GM23338 (cell line): ENCODE data around the gene TNNC1. TPM values are rescaled to one million over a fixed set of nuclear protein-coding genes. Genes with fewer than 3 reads are reported as not detected.

Source experiments
- ATAC-seq: fragments of 200-7000 bp; cut with Tn5 transposase; 3 replicates; pipeline ENCODE4 v1.9.1; 2020
- DNase-seq: peaks from one replicate; pipeline ENCODE4 v3.0.0-alpha.2; 2015; ENCODE audit warnings: low spot score
- H2AFZ ChIP-seq: fragments of 200-600 bp; sonication (generic); 2 replicates; pipeline ENCODE4 v1.8.0; 2016; ENCODE audit warnings: antibody characterized with exemption, mild to moderate bottlenecking, moderate library complexity
- H3F3A ChIP-seq: fragments of 200-600 bp; sonication (generic); replicated peaks from 2 replicates; pipeline ENCODE4 v1.8.0; 2017; ENCODE audit warnings: antibody characterized with exemption, mixed run types, low read depth
- H3K27ac ChIP-seq: fragments of 200-600 bp; sonication (generic); 2 replicates; pipeline ENCODE4 v1.6.1; 2016; ENCODE audit warnings: low read depth
- H3K27me3 ChIP-seq: fragments of 200-600 bp; sonication (generic); 2 replicates; pipeline ENCODE4 v1.8.0; 2016; ENCODE audit warnings: mild to moderate bottlenecking, mixed run types, moderate library complexity; ENCODE audit not compliant: insufficient read depth
- H3K36me3 ChIP-seq: fragments of 200-600 bp; sonication (generic); 2 replicates; pipeline ENCODE4 v1.8.0; 2016; ENCODE audit warnings: mild to moderate bottlenecking; ENCODE audit not compliant: insufficient read depth
- H3K4me1 ChIP-seq: fragments of 200-600 bp; sonication (generic); 2 replicates; pipeline ENCODE4 v1.8.0; 2016; ENCODE audit warnings: mild to moderate bottlenecking, moderate library complexity; ENCODE audit not compliant: insufficient read depth
- H3K4me2 ChIP-seq: fragments of 200-600 bp; sonication (generic); 2 replicates; pipeline ENCODE4 v1.7.1; 2017; ENCODE audit warnings: mixed run types
- H3K4me3 ChIP-seq: fragments of 200-600 bp; sonication (generic); 2 replicates; pipeline ENCODE4 v1.6.1; 2016; ENCODE audit warnings: mixed run types
- H3K79me2 ChIP-seq: fragments of 200-600 bp; sonication (generic); replicated peaks from 2 replicates; pipeline ENCODE4 v1.8.0; 2017; ENCODE audit warnings: mild to moderate bottlenecking; ENCODE audit not compliant: insufficient read depth
- H3K9me2 ChIP-seq: fragments of 200-600 bp; sonication (generic); 2 replicates; pipeline ENCODE4 v1.8.0; 2017; ENCODE audit not compliant: insufficient read depth
- H4K20me1 ChIP-seq: fragments of 200-600 bp; sonication (generic); replicated peaks from 2 replicates; pipeline ENCODE4 v1.8.0; 2017; ENCODE audit warnings: mild to moderate bottlenecking; ENCODE audit not compliant: insufficient read depth
- H3K27ac Mint-ChIP-seq: 2 replicates; pipeline ENCODE4 v1.8.0; 2020; ENCODE audit warnings: inconsistent platforms, mild to moderate bottlenecking, moderate library complexity, mixed read lengths
- H3K27me3 Mint-ChIP-seq: 3 replicates; pipeline ENCODE4 v1.8.0; 2022; ENCODE audit warnings: low read depth, mild to moderate bottlenecking, moderate library complexity, mixed read lengths, inconsistent platforms; ENCODE audit not compliant: insufficient read depth, poor library complexity
- H3K36me3 Mint-ChIP-seq: 3 replicates; pipeline ENCODE4 v1.8.0; 2021; ENCODE audit warnings: low read depth, mild to moderate bottlenecking, inconsistent platforms, moderate library complexity, mixed read lengths
- H3K4me1 Mint-ChIP-seq: 3 replicates; pipeline ENCODE4 v1.8.0; 2020; ENCODE audit warnings: mild to moderate bottlenecking, inconsistent platforms, mixed read lengths
- H3K4me3 Mint-ChIP-seq: 3 replicates; pipeline ENCODE4 v1.8.0; 2021; ENCODE audit warnings: moderate library complexity, mild to moderate bottlenecking, inconsistent platforms, mixed read lengths
- H3K9me3 Mint-ChIP-seq: 3 replicates; pipeline ENCODE4 v1.8.0; 2020; ENCODE audit warnings: moderate library complexity, mild to moderate bottlenecking, inconsistent platforms, mixed read lengths
- CREB1 ChIP-seq: fragments of 250-450 bp; sonication (Bioruptor Pico); IDR thresholded peaks from 2 replicates; pipeline ENCODE4 v1.5.0; 2020; ENCODE audit warnings: low read depth, mild to moderate bottlenecking, moderate library complexity
- EZH2 ChIP-seq: fragments of 200-600 bp; sonication (generic); IDR thresholded peaks from one replicate; pipeline ENCODE4 v1.8.0; 2017; ENCODE audit warnings: antibody characterized with exemption, mild to moderate bottlenecking, low read depth; ENCODE audit not compliant: unreplicated experiment
- EZH2phosphoT487 ChIP-seq: fragments of 200-600 bp; sonication (generic); IDR thresholded peaks from one replicate; pipeline ENCODE4 v1.8.1; 2018; ENCODE audit warnings: antibody characterized with exemption; ENCODE audit not compliant: unreplicated experiment
- JUNB ChIP-seq: IDR thresholded peaks from one replicate; pipeline ENCODE4 v1.6.1; 2016; ENCODE audit warnings: antibody characterized with exemption; ENCODE audit not compliant: unreplicated experiment
- NANOG ChIP-seq: IDR thresholded peaks from 2 replicates; pipeline ENCODE4 v1.6.1; 2016; ENCODE audit warnings: antibody characterized with exemption, borderline replicate concordance
- POLR2AphosphoS5 ChIP-seq: IDR thresholded peaks from 2 replicates; pipeline ENCODE4 v1.6.1; 2016; ENCODE audit warnings: antibody characterized with exemption, low read depth
- REST ChIP-seq: IDR thresholded peaks from one replicate; pipeline ENCODE4 v1.6.1; 2018; ENCODE audit warnings: antibody characterized with exemption; ENCODE audit not compliant: unreplicated experiment
- STAT1 ChIP-seq: IDR thresholded peaks from one replicate; pipeline ENCODE4 v1.6.1; 2016; ENCODE audit warnings: antibody characterized with exemption; ENCODE audit not compliant: unreplicated experiment
- ZNF114 ChIP-seq: fragments of 250-450 bp; sonication (Bioruptor Pico); IDR thresholded peaks from 2 replicates; pipeline ENCODE4 v1.5.0; 2020; ENCODE audit warnings: mild to moderate bottlenecking, moderate library complexity
- ZNF331 ChIP-seq: fragments of 250-450 bp; sonication (Bioruptor Pico); IDR thresholded peaks from 2 replicates; pipeline ENCODE4 v1.5.0; 2020; ENCODE audit warnings: low read depth, mild to moderate bottlenecking, moderate library complexity
- polyA plus RNA-seq: library from polyadenylated mRNA; unstranded; fragments of >200 nt; fragmentation: Nextera tagmentation; extraction: Ambion mirVana; gene quantifications from 2 replicates; pipeline ENCODE4 v1.2.1, GENCODE V29; 2016
- total RNA-seq: library from RNA; depleted of rRNA; stranded (reverse); fragments of >200 nt; shearing (Covaris generic); gene quantifications from 2 replicates; pipeline ENCODE4 v1.2.3, GENCODE V29; 2014
- TF ChIP-seq, protein P1 (sequence below), 2 experiments: fragments of 200-600 bp in 1 of 2; sonication (generic) in 1 of 2; conservative IDR thresholded peaks; 2 replicates each; pipeline versions ENCODE4 v1.5.1 to v1.6.1; 2016 to 2017; ENCODE audit warnings: antibody characterized with exemption in 2 of 2, low read depth in 2 of 2, mild to moderate bottlenecking in 2 of 2, moderate library complexity in 1 of 2
- TF ChIP-seq, protein P2 (sequence below): IDR thresholded peaks from 2 replicates; pipeline ENCODE4 v1.6.1; 2016; ENCODE audit warnings: antibody characterized with exemption

TNNC1 gene
- total and polyA plus RNA-seq, 2 experiments from 2014 or later: 6.5 to 6.9 TPM

DNA sequence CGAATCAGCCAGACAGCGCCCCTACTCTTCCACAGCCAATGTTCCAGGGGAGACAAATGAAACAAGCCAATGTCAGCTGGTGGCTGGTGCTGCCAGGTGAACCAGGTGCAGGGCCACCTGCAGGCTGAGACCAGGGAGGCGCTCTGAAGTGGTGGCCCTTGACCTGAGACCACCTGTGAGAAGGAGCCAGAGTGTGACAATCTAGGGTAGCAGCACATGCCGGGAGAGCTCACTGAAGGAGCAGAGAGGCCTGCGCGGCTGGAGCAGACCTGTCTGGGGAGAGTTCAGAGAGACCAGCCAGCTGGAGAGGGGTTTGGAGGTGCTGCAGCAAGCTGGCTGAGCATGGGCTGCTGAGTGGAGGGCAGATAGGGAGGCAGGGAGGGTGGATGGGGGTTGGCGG lies 40.6 kb upstream of the TNNC1 start:
- peaks cover 8% of the 10 kb centered on the region; the same call in 2 of the 3 replicates for H3K4me1 Mint-ChIP-seq
- H3K27me3 Mint-ChIP-seq: peaks cover 12% of the 10 kb centered on the region
- TF ChIP-seq, protein P1, sequence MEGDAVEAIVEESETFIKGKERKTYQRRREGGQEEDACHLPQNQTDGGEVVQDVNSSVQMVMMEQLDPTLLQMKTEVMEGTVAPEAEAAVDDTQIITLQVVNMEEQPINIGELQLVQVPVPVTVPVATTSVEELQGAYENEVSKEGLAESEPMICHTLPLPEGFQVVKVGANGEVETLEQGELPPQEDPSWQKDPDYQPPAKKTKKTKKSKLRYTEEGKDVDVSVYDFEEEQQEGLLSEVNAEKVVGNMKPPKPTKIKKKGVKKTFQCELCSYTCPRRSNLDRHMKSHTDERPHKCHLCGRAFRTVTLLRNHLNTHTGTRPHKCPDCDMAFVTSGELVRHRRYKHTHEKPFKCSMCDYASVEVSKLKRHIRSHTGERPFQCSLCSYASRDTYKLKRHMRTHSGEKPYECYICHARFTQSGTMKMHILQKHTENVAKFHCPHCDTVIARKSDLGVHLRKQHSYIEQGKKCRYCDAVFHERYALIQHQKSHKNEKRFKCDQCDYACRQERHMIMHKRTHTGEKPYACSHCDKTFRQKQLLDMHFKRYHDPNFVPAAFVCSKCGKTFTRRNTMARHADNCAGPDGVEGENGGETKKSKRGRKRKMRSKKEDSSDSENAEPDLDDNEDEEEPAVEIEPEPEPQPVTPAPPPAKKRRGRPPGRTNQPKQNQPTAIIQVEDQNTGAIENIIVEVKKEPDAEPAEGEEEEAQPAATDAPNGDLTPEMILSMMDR (conservative IDR thresholded peaks at IDR 0.05; ENCODE audit: low read depth in 2 of 2): peak; percentile 20 to 24; a peak in 2 of 4 replicates
- 0 out of 2 replicates have a peak, but pooled peaks have one; percentile 20 for TF ChIP-seq POLR2AphosphoS5
- no peak for TF ChIP-seq REST
- no peak overlapping the region for H3K4me3 Mint-ChIP-seq
- H3K36me3 ChIP-seq: no peaks in the 10 kb centered on the region
- peaks cover 24% of the 10 kb centered on the region for H3K36me3 Mint-ChIP-seq
- H2AFZ ChIP-seq: no peak overlapping the region
- H3K4me2 ChIP-seq: no peak overlapping the region
- no peaks in the 10 kb centered on the region for H3F3A ChIP-seq
- no peaks in the 10 kb centered on the region for H3K9me3 Mint-ChIP-seq
- no peak overlapping the region for H3K4me3 ChIP-seq
- no peaks in the 10 kb centered on the region for H3K27me3 ChIP-seq
- H3K9me2 ChIP-seq: no peaks in the 10 kb centered on the region
- no peaks in the 10 kb centered on the region for H4K20me1 ChIP-seq
- DNase-seq (peak; percentile 48), ATAC-seq (peak; percentile 42)
- no peaks in the 10 kb centered on the region for H3K4me1 ChIP-seq
- H3K79me2 ChIP-seq: no peaks in the 10 kb centered on the region
- H3K27ac Mint-ChIP-seq: no peak overlapping the region
- no peak overlapping the region for H3K27ac ChIP-seq

DNA sequence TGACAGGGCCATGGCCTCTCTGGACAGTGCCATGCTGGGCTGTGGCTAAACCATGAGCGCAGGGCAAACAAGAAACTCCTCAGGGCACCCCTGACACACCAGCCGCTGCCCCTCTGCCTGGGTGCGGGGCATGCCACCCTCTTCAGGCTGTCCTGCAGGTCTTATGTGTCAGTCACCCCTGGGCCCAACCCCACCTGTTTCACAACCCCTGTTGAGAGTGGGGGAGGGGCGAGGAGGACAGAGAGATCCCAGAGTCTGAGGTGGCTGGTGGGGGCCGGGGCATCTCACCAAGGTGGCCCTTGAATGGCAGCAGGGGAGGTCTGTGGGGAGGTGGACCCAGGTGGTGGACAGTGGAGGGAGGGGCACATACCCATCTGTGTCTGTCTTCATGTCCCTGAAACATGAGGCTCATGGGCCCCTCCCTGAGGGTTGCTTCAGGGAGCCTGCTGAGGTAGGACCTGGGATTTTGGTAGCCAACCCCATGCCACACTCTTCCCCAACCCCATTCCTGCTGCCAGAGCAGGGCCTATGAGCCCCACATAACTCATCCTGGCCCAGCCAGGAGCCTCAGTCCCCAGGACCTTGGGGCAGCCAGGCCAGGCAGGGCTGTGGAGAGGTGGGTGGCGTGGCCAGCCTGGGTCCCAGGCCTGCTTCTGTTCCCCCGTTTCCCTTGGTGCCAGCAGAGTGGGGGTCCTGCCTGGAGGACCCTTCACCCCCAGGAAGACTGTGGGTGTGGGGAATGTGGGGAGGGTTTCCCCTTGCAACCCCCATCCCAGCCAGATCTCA lies 39.6 kb upstream of the TNNC1 start:
- H3K4me1 Mint-ChIP-seq: peaks cover 8% of the 10 kb centered on the region; the same call in 2 of the 3 replicates
- Histone ChIP-seq H3K9me2 (no peaks in the 10 kb centered on the region), H3F3A (no peaks in the 10 kb centered on the region), H3K4me3 (no peak overlapping the region), H4K20me1 (no peaks in the 10 kb centered on the region), H3K27ac (no peak overlapping the region), H3K4me2 (no peak overlapping the region), H2AFZ (no peak overlapping the region), H3K36me3 (no peaks in the 10 kb centered on the region), H3K4me1 (no peaks in the 10 kb centered on the region), H3K27me3 (no peaks in the 10 kb centered on the region), H3K79me2 (no peaks in the 10 kb centered on the region)
- DNase-seq: no peak
- peaks cover 15% of the 10 kb centered on the region for H3K27me3 Mint-ChIP-seq
- no peak overlapping the region for H3K4me3 Mint-ChIP-seq
- no peak overlapping the region for H3K27ac Mint-ChIP-seq
- ATAC-seq: peak; percentile 11
- H3K9me3 Mint-ChIP-seq: no peaks in the 10 kb centered on the region
- peaks cover 28% of the 10 kb centered on the region for H3K36me3 Mint-ChIP-seq
- TF ChIP-seq STAT1 (no peak), JUNB (no peak), NANOG (no peak), CREB1 (CRISPR knock-in tag) (no peak), EZH2phosphoT487 (no peak), EZH2 (no peak), POLR2AphosphoS5 (no peak; the same call in 1 of the 2 replicates), ZNF114 (CRISPR knock-in tag) (no peak), REST (no peak), ZNF331 (CRISPR knock-in tag) (no peak)
- TF ChIP-seq, protein P2, sequence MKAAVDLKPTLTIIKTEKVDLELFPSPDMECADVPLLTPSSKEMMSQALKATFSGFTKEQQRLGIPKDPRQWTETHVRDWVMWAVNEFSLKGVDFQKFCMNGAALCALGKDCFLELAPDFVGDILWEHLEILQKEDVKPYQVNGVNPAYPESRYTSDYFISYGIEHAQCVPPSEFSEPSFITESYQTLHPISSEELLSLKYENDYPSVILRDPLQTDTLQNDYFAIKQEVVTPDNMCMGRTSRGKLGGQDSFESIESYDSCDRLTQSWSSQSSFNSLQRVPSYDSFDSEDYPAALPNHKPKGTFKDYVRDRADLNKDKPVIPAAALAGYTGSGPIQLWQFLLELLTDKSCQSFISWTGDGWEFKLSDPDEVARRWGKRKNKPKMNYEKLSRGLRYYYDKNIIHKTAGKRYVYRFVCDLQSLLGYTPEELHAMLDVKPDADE: no peak
